Smooth muscle cell (in vitro differentiated cells): Measurements from ENCODE around the gene CYTH4. TPM values are rescaled to one million over a fixed set of nuclear protein-coding genes. Genes with fewer than 3 reads are reported as not detected.
"Not testable (repeated sequence)": the region's sequence is repeated elsewhere in the genome, so short reads cannot be mapped to it uniquely, and the experiment has no call there.

Experiments
- DNase-seq: peaks from one replicate; lab custom pipeline; 2025; ENCODE audit not compliant: unreplicated experiment; lab: John Stamatoyannopoulos, UW
- H2AFZ ChIP-seq: fragments of 200-600 bp; sonication (generic); 2 replicates; pipeline ENCODE4 v1.6.0; 2016; ENCODE audit warnings: antibody characterized with exemption, low read depth, mild to moderate bottlenecking
- H3F3A ChIP-seq: fragments of 200-600 bp; sonication (generic); 2 replicates; pipeline ENCODE4 v1.6.0; 2017; ENCODE audit warnings: antibody characterized with exemption, low read depth
- H3K27ac ChIP-seq: fragments of 200-600 bp; sonication (generic); 2 replicates; pipeline ENCODE4 v1.5.1; 2016; ENCODE audit warnings: low read depth, mild to moderate bottlenecking
- H3K27me3 ChIP-seq: fragments of 200-600 bp; sonication (generic); 2 replicates; pipeline ENCODE4 v1.6.1; 2016; ENCODE audit warnings: low read depth, mild to moderate bottlenecking
- H3K36me3 ChIP-seq: fragments of 200-600 bp; sonication (generic); 2 replicates; pipeline ENCODE4 v1.5.1; 2016; ENCODE audit warnings: low read depth
- H3K4me1 ChIP-seq: fragments of 200-600 bp; sonication (generic); 2 replicates; pipeline ENCODE4 v1.5.1; 2016; ENCODE audit warnings: low read depth
- H3K4me2 ChIP-seq: fragments of 200-600 bp; sonication (generic); 2 replicates; pipeline ENCODE4 v1.6.0; 2016; ENCODE audit warnings: mild to moderate bottlenecking
- H3K4me3 ChIP-seq: fragments of 200-600 bp; sonication (generic); 2 replicates; pipeline ENCODE4 v1.5.1; 2016; ENCODE audit warnings: mild to moderate bottlenecking
- H3K79me2 ChIP-seq: fragments of 200-600 bp; sonication (generic); 2 replicates; pipeline ENCODE4 v1.6.0; 2016; ENCODE audit warnings: low read depth, mild to moderate bottlenecking
- H3K9ac ChIP-seq: fragments of 200-600 bp; sonication (generic); 2 replicates; pipeline ENCODE4 v1.6.0; 2016; ENCODE audit warnings: low read depth
- H3K9me3 ChIP-seq: fragments of 200-600 bp; sonication (generic); replicated peaks from 2 replicates; pipeline ENCODE4 v1.5.1; 2016; ENCODE audit warnings: low read depth
- H4K20me1 ChIP-seq: fragments of 200-600 bp; sonication (generic); 2 replicates; pipeline ENCODE4 v1.6.0; 2016; ENCODE audit warnings: low read depth
- CTCF ChIP-seq: fragments of 200-600 bp; sonication (generic); IDR thresholded peaks from 2 replicates; pipeline ENCODE4 v1.5.1; 2017; ENCODE audit warnings: borderline replicate concordance, mild to moderate bottlenecking, antibody characterized with exemption; ENCODE audit not compliant: insufficient read depth, poor library complexity, severe bottlenecking
- WGBS: methylation state at CpG from one replicate; pipeline ENCODE4 v1.1.7; 2016; ENCODE audit warnings: low lambda C conversion rate; 5-methylcytosine and 5-hydroxymethylcytosine counted together
- polyA plus RNA-seq: library from polyadenylated mRNA; unstranded; fragments of >200 nt; fragmentation: Nextera tagmentation; extraction: Ambion mirVana; gene quantifications from 2 replicates; pipeline ENCODE4 v1.2.1, GENCODE V29; 2016
- total RNA-seq: library from RNA; depleted of rRNA; stranded (reverse); fragments of >200 nt; gene quantifications from 2 replicates; pipeline ENCODE4 v1.2.3, GENCODE V29; 2014

CYTH4 gene
- total and polyA plus RNA-seq, 2 experiments from 2014 or later = not detected

DNA sequence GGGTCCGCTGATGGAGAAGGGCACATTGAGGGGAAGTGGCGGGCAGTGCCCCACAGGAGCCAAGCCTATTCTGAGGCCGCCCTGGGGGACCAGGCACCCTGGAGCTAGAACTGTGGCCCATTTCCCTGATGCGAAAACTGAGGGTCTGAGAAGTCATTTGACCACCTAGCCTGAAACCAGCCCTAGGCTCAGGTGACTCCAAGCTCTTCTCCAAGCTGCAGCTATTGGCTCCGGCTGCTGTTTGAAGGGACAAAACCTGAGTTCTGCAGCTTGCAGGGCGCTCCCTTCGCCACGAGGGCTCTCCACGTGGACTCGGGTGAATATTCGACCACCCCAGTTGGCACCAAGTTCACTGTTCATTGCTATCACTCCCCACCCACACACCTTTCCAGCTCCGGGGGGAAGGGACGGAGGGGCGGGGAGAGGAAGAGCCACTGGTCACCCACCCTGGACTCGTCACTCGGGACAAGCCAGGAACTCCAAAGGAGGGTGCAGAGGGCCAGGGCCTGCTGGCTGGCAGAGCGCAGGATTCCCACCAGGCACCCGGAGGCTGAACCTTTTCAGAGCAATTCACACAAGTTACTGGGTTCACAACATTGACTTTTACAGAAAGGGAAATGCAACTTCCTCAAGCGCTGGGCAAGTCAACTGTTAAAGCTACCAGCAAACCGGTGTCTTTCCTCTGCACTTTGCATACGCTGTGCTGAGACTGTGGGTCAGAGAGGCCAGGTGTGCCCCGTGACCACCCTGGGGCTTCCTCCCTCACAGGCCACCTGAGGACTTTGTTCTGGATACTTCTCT lies 37.2 kb upstream of the CYTH4 start:
- H3K4me2 ChIP-seq = no peak overlapping the region
- no peak for TF ChIP-seq CTCF

DNA sequence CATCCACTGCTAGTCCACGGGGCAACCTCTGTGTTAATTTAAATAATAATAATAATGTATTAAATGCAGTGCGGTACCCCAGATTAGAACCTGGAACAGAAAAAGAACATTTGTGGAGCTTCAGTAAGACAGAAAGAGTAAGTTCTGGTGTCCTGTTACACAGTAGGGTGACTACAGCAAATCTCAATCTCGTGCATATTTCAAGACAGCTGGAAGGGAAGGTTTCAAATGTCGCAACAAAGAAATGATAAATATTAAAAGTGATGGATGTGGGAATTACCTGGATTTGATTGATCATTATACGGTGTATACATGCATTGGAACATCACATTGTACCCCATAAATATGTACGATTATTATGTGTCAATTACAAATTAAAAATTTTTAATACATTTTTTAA lies 36.6 kb upstream of the CYTH4 start:
- H3F3A ChIP-seq = no peaks in the 10 kb centered on the region
- H3K9ac ChIP-seq = no peak overlapping the region
- H4K20me1 ChIP-seq = no peaks in the 10 kb centered on the region
- no peak overlapping the region for H2AFZ ChIP-seq
- no peak for DNase-seq
- WGBS = 83% methylated on average over 6 of the region's 6 CpGs
- H3K4me1 ChIP-seq = peaks cover 6% of the 10 kb centered on the region
- no peaks in the 10 kb centered on the region for H3K9me3 ChIP-seq
- no peak for TF ChIP-seq CTCF
- no peak overlapping the region for H3K4me3 ChIP-seq
- H3K36me3 ChIP-seq = no peaks in the 10 kb centered on the region
- H3K4me2 ChIP-seq = no peak overlapping the region
- no peak overlapping the region for H3K27ac ChIP-seq
- H3K79me2 ChIP-seq = no peaks in the 10 kb centered on the region
- no peaks in the 10 kb centered on the region for H3K27me3 ChIP-seq

More for the DNA sequence above, 37.2 kb upstream of the CYTH4 start:
- Histone ChIP-seq H3K27me3 (no peaks in the 10 kb centered on the region), H3K9me3 (no peaks in the 10 kb centered on the region), H2AFZ (no peak overlapping the region), H3K36me3 (no peaks in the 10 kb centered on the region), H3K79me2 (no peaks in the 10 kb centered on the region), H3F3A (no peaks in the 10 kb centered on the region), H3K4me3 (no peak overlapping the region), H4K20me1 (no peaks in the 10 kb centered on the region), H3K9ac (no peak overlapping the region), H3K4me1 (peaks cover 6% of the 10 kb centered on the region), H3K27ac (no peak overlapping the region)
- WGBS = 85% methylated on average over 21 of the region's 22 CpGs
- no peak for DNase-seq

GRCh38 chr22:37248251-37248650 lies 34.1 kb upstream of the CYTH4 start:
- no peak overlapping the region for H3K4me3 ChIP-seq
- no peaks in the 10 kb centered on the region for H4K20me1 ChIP-seq
- H3K79me2 ChIP-seq = no peaks in the 10 kb centered on the region
- H3K4me1 ChIP-seq = no peaks in the 10 kb centered on the region
- H3K9me3 ChIP-seq = no peaks in the 10 kb centered on the region
- H3K36me3 ChIP-seq = no peaks in the 10 kb centered on the region
- 71% methylated on average over 6 of the region's 6 CpGs for WGBS
- no peak for DNase-seq
- TF ChIP-seq CTCF = no peak
- no peak overlapping the region for H2AFZ ChIP-seq
- no peak overlapping the region for H3K9ac ChIP-seq
- H3K4me2 ChIP-seq = no peak overlapping the region
- H3F3A ChIP-seq = no peaks in the 10 kb centered on the region
- no peaks in the 10 kb centered on the region for H3K27me3 ChIP-seq
- no peak overlapping the region for H3K27ac ChIP-seq

DNA sequence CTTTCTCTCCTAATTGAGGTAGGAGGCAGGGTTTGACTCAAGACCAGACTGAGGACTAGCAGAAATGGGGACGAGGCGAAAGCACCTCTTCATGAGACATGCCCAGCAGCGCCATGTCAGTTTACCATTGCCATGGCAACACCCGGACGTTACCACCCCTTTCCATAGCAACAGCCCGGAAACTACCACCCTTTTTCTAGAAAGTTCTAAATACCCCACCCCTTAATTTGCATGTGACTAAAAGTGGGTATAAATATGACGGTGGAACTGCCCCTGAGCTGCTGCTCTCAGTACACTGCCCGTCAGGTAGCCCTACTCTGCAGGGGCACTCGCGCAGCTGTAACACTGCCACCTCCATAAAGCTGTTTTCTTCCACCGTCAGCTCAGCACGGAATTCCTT lies 32.3 kb upstream of the CYTH4 start:
- H3K9me3 ChIP-seq = no peaks in the 10 kb centered on the region
- H2AFZ ChIP-seq = no peak overlapping the region
- H3K27me3 ChIP-seq = no peaks in the 10 kb centered on the region
- no peaks in the 10 kb centered on the region for H3K79me2 ChIP-seq
- no peak overlapping the region for H3K4me2 ChIP-seq
- no peaks in the 10 kb centered on the region for H3F3A ChIP-seq
- no peak overlapping the region for H3K9ac ChIP-seq
- WGBS = 83% methylated on average over 12 of the region's 12 CpGs
- H3K27ac ChIP-seq = no peak overlapping the region
- TF ChIP-seq CTCF = no peak
- no peaks in the 10 kb centered on the region for H3K36me3 ChIP-seq
- H3K4me3 ChIP-seq = no peak overlapping the region
- no peaks in the 10 kb centered on the region for H3K4me1 ChIP-seq
- DNase-seq = no peak
- H4K20me1 ChIP-seq = no peaks in the 10 kb centered on the region

GRCh38 chr22:37251836-37252235 lies 30.5 kb upstream of the CYTH4 start:
- not testable (repeated sequence) for H3K79me2 ChIP-seq, H3K4me3 ChIP-seq, H4K20me1 ChIP-seq, H3K4me2 ChIP-seq, H3K4me1 ChIP-seq, DNase-seq, H3K27me3 ChIP-seq, H3K36me3 ChIP-seq, H2AFZ ChIP-seq, H3K9ac ChIP-seq, H3K27ac ChIP-seq, H3K9me3 ChIP-seq, H3F3A ChIP-seq
- 90% methylated on average over 8 of the region's 8 CpGs for WGBS
